Uterus (tissue), 4 donors: ENCODE measurements around the gene MTUS2. TPM values are rescaled to one million over a fixed set of nuclear protein-coding genes. Genes with fewer than 3 reads are reported as not detected.
"Not testable (repeated sequence)": the region's sequence is repeated elsewhere in the genome, so short reads cannot be mapped to it uniquely, and the experiment has no call there.

Experiments used
- DNase-seq, 2 donors: peaks; one replicate each; pipeline ENCODE4 v3.0.0-alpha.2; 2019 to 2020
- H3K27ac ChIP-seq, 2 donors: fragments of 200-600 bp; sonication (generic); 1 replicate in 1 of 2; 2 replicates in 1 of 2; pipeline ENCODE4 v1.5.1; 2016 to 2018
- H3K27me3 ChIP-seq, 2 donors: fragments of 200-600 bp; sonication (generic); one replicate each; pipeline ENCODE4 v1.5.1; 2018 to 2019; ENCODE audit warnings: control low read depth in 1 of 2
- H3K36me3 ChIP-seq, 2 donors: fragments of 200-600 bp; sonication (generic); one replicate each; pipeline ENCODE4 v1.5.1; 2019; ENCODE audit warnings: control low read depth in 1 of 2
- H3K4me1 ChIP-seq, 2 donors: fragments of 200-600 bp; sonication (generic); one replicate each; pipeline ENCODE4 v1.5.1; 2018 to 2019; ENCODE audit warnings: control low read depth in 1 of 2
- H3K4me3 ChIP-seq, 2 donors: fragments of 200-600 bp; sonication (generic); 1 replicate in 1 of 2; 2 replicates in 1 of 2; pipeline ENCODE4 v1.5.1; 2018 to 2019; ENCODE audit warnings: mild to moderate bottlenecking in 1 of 2
- H3K9me3 ChIP-seq, 2 donors: fragments of 200-600 bp; sonication (generic); one replicate each; pipeline ENCODE4 v1.5.1; 2019; ENCODE audit warnings: control low read depth in 1 of 2
- CTCF ChIP-seq, 4 experiments: fragments of 200-600 bp in 2 of 4; fragments of 450-650 bp in 2 of 4; sonication (generic) in 2 of 4; IDR thresholded peaks; one replicate each; pipeline ENCODE4 v1.5.1; 2016 to 2019; ENCODE audit warnings: antibody characterized with exemption in 4 of 4, mild to moderate bottlenecking in 2 of 4, moderate library complexity in 1 of 4
- POLR2A ChIP-seq, 2 donors: fragments of 450-650 bp; IDR thresholded peaks; one replicate each; pipeline ENCODE4 v1.6.1; 2016; ENCODE audit warnings: antibody characterized with exemption in 2 of 2, mild to moderate bottlenecking in 1 of 2, moderate library complexity in 1 of 2
- intact Hi-C: fragments of 100-400 bp; cut with DNase I; formaldehyde crosslinking; loops from one replicate; pipeline ENCODE4 v1.15.1; 2023; ENCODE audit warnings: low total_unique reads
- total RNA-seq, 4 donors: library from RNA; depleted of rRNA in 3 of 4; stranded (reverse); fragments of >200 nt in 3 of 4; gene quantifications; one replicate each; pipeline versions ENCODE4 v1.1.0 to v1.2.4, GENCODE V29; 2014 to 2023
- donor health status: DM: yes; HTN: yes; CAD: no.

MTUS2 gene
- total RNA-seq, 4 donors from 2014 or later, result 0.26 to 4.0 (median 3.6) TPM; not detected in 1

- intact Hi-C loops, result no loop called here
- Histone ChIP-seq H3K4me3 (no peak overlapping the region), H3K36me3 (no peaks in the 10 kb centered on the region), H3K4me1 (no peaks in the 10 kb centered on the region), H3K27me3 (no peaks in the 10 kb centered on the region), H3K27ac (no peak overlapping the region), H3K9me3 (no peaks in the 10 kb centered on the region)
- DNase-seq, result no peak
- no peak for TF ChIP-seq CTCF (IDR thresholded peaks at IDR 0.05)
- no peak for TF ChIP-seq POLR2A (IDR thresholded peaks at IDR 0.05)
These were observed 158.4 kb downstream of the MTUS2 start for GRCh38 chr13:28978574-28978973.

- intact Hi-C loops, result no loop called here
- Histone ChIP-seq H3K27me3 (no peaks in the 10 kb centered on the region), H3K9me3 (no peaks in the 10 kb centered on the region), H3K4me3 (no peak overlapping the region), H3K27ac (no peak overlapping the region), H3K4me1 (no peaks in the 10 kb centered on the region), H3K36me3 (no peaks in the 10 kb centered on the region)
- no peak for TF ChIP-seq POLR2A (IDR thresholded peaks at IDR 0.05)
- no peak for DNase-seq
These were observed 161.4 kb downstream of the MTUS2 start for GRCh38 chr13:28981530-28981929.

GRCh38 chr13:28983641-28984040 lies 163.5 kb downstream of the MTUS2 start:
- H3K4me1 ChIP-seq, result no peaks in the 10 kb centered on the region
- no peaks in the 10 kb centered on the region for H3K9me3 ChIP-seq
- no peak overlapping the region for H3K4me3 ChIP-seq
- no peaks in the 10 kb centered on the region for H3K27me3 ChIP-seq
- H3K27ac ChIP-seq, result no peak overlapping the region
- no peak for DNase-seq
- no peaks in the 10 kb centered on the region for H3K36me3 ChIP-seq
- TF ChIP-seq CTCF (IDR thresholded peaks at IDR 0.05), result no peak
- TF ChIP-seq POLR2A (IDR thresholded peaks at IDR 0.05), result no peak
- intact Hi-C loops, result no loop called here

- intact Hi-C loops, result no loop called here
- H3K4me3 ChIP-seq, result no peak overlapping the region
- no peak overlapping the region for H3K27ac ChIP-seq
These were observed 164.2 kb downstream of the MTUS2 start for GRCh38 chr13:28984326-28984725.

GRCh38 chr13:28984825-28985224 lies 164.7 kb downstream of the MTUS2 start:
- intact Hi-C loops, result loop anchor here (5.0 kb wide), 1 partner anchor 707 kb away; no protein-coding TSS in a partner anchor
- H3K27me3 ChIP-seq, result no peaks in the 10 kb centered on the region
- no peak overlapping the region for H3K4me3 ChIP-seq
- H3K27ac ChIP-seq, result no peak overlapping the region
- H3K4me1 ChIP-seq, result no peaks in the 10 kb centered on the region
- TF ChIP-seq POLR2A (IDR thresholded peaks at IDR 0.05) (no peak), CTCF (IDR thresholded peaks at IDR 0.05) (no peak)
- no peak for DNase-seq
- no peaks in the 10 kb centered on the region for H3K36me3 ChIP-seq
- H3K9me3 ChIP-seq, result no peaks in the 10 kb centered on the region

More at GRCh38 chr13:28984326-28984725, 164.2 kb downstream of the MTUS2 start:
- Histone ChIP-seq H3K4me1 (no peaks in the 10 kb centered on the region), H3K36me3 (no peaks in the 10 kb centered on the region), H3K27me3 (no peaks in the 10 kb centered on the region), H3K9me3 (no peaks in the 10 kb centered on the region)
- no peak for DNase-seq
- TF ChIP-seq POLR2A (IDR thresholded peaks at IDR 0.05) (no peak), CTCF (IDR thresholded peaks at IDR 0.05) (no peak)

- H3K27ac ChIP-seq, intact Hi-C loops, H3K4me3 ChIP-seq: not testable (repeated sequence)
These were observed 170.2 kb downstream of the MTUS2 start for GRCh38 chr13:28990378-28990777.

More at GRCh38 chr13:28990378-28990777, 170.2 kb downstream of the MTUS2 start:
- not testable (repeated sequence) for H3K9me3 ChIP-seq, H3K4me1 ChIP-seq, DNase-seq, H3K27me3 ChIP-seq, H3K36me3 ChIP-seq
